ENCODE measurements around the gene PIK3R1. TPM values are rescaled to one million over a fixed set of nuclear protein-coding genes. Genes with fewer than 3 reads are reported as not detected.

Gene PIK3R1
- total RNA-seq, 1 experiment from 2014 or later, result 11.3 TPM

GRCh38 chr5:68285075-68285840 lies 69.7 kb downstream of the PIK3R1 start:
- Mint-ChIP-seq H3K27ac (no peak overlapping the region; a peak in 1 of 7 replicates), H3K9me3 (no peaks in the 10 kb centered on the region)

More at GRCh38 chr5:68285075-68285840, 69.7 kb downstream of the PIK3R1 start:
- DNase-seq, result no peak
- H3T11ph ChIP-seq (ENCODE audit: low read length), result no peak overlapping the region
- H3K18ac ChIP-seq (ENCODE audit: insufficient read length, low read depth, low read length), result no peak overlapping the region
- no peak overlapping the region for H2AK5ac ChIP-seq (ENCODE audit: insufficient read length, low read length)
- no peak for TF ChIP-seq CTCF (conservative IDR thresholded peaks at IDR 0.05)
- H3K56ac ChIP-seq (ENCODE audit: insufficient read length, low read depth, low read length), result no peak overlapping the region
- no peak overlapping the region for H4K91ac ChIP-seq (ENCODE audit: insufficient read length, low read depth, low read length)
- H4K20me1 ChIP-seq (ENCODE audit: control insufficient read depth, insufficient read depth, insufficient read length), result no peaks in the 10 kb centered on the region
- no peaks in the 10 kb centered on the region for H3K79me1 ChIP-seq (ENCODE audit: insufficient read depth, low read depth, low read length, poor library complexity, severe bottlenecking)
- H3K23me2 ChIP-seq (ENCODE audit: insufficient read length, low read depth, low read length, poor library complexity, severe bottlenecking), result peaks cover 12% of the 10 kb centered on the region
- H4K5ac ChIP-seq (ENCODE audit: insufficient read length, low read depth, low read length), result no peak overlapping the region
- no CpG with 5 or more reads among the region's 3 CpGs for WGBS (ENCODE audit: extremely low coverage, insufficient read length, low lambda C conversion rate)
- Mint-ChIP-seq H3K4me1 (peaks cover 38 to 40% of the 10 kb centered on the region in 2 experiments), H3K27me3 (ENCODE audit: low read depth) (no peaks in the 10 kb centered on the region; the same call in 1 of the 2 replicates), H3K36me3 (ENCODE audit: insufficient read depth in 1 of 3, low read depth in 3 of 3) (peaks cover 0 to 4% (median 3%) of the 10 kb centered on the region in 3 experiments; a peak in 4 of 7 replicates), H3K4me3 (no peak overlapping the region)
- no peak overlapping the region for H2BK12ac ChIP-seq (ENCODE audit: insufficient read length, low read depth, low read length)
- H3K4ac ChIP-seq (ENCODE audit: low read depth, low read length), result no peak overlapping the region
- H2AFZ ChIP-seq (ENCODE audit: low read length), result no peak overlapping the region
- H3K27me3 ChIP-seq (ENCODE audit: insufficient read depth, low read length), result no peaks in the 10 kb centered on the region
- H3K14ac ChIP-seq (ENCODE audit: insufficient read depth, low read length), result no peak overlapping the region
- no peak overlapping the region for H2BK20ac ChIP-seq (ENCODE audit: low read depth, low read length, poor library complexity, severe bottlenecking)
- no peaks in the 10 kb centered on the region for H3K79me2 ChIP-seq (ENCODE audit: insufficient read depth, low read length)
- H3K9me3 ChIP-seq (ENCODE audit: control insufficient read depth, low read depth, low read length), result no peaks in the 10 kb centered on the region
- H2BK120ac ChIP-seq (ENCODE audit: low read depth, low read length, poor library complexity, severe bottlenecking), result no peak overlapping the region
- H4K8ac ChIP-seq (replicated peaks; ENCODE audit: insufficient read length, low read depth, low read length), result no peak overlapping the region
- H3K23ac ChIP-seq (ENCODE audit: insufficient read length, low read depth, low read length), result no peak overlapping the region
- no peak overlapping the region for H2BK5ac ChIP-seq (ENCODE audit: insufficient read length, low read length)
- no peak overlapping the region for H2BK15ac ChIP-seq (ENCODE audit: low read depth, low read length)
- H3K27ac ChIP-seq (ENCODE audit: insufficient read length, low read depth, low read length), result no peak overlapping the region
- no peaks in the 10 kb centered on the region for H3K4me1 ChIP-seq (ENCODE audit: insufficient read depth, low read length)
- no peak overlapping the region for H3K4me2 ChIP-seq (ENCODE audit: insufficient read depth, insufficient read length, low read length)
- H3K9ac ChIP-seq (ENCODE audit: extremely low read depth, insufficient read length, low read length), result no peak overlapping the region

All from H9 (cell line).